ENCODE measurements around the gene SRF.

- TF ChIP-seq EP300 (IDR thresholded peaks at IDR 0.05; ENCODE audit: low read depth) (no peak), POLR2A (IDR thresholded peaks at IDR 0.05) (no peak)
Measured at GRCh38 chr6:43130429-43130828, 40.6 kb upstream of the SRF start.
